ENCODE results near the gene CDC42BPB. TPM values are rescaled to one million over a fixed set of nuclear protein-coding genes. Genes with fewer than 3 reads are reported as not detected.

Gene CDC42BPB
- polyA plus RNA-seq, 1 donor (not counting 4 experiments of a cell fraction or from before 2014, with no cell fraction given) = 41.3 TPM

DNA sequence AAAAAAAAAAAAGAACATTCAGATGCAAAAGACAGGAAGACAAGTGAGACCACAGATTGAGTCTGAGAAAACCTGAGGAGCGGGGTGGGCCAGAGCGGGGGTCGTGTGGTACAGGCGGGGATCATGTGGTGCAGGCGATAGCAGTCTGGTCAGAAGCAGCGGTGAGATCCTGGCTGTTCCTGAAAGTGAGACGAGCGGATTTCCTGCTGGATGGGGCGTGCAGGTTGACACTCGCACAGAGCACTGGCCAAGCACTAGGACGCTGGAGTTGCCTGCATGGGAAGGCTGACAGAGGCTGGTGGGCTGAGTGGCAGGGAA lies 35.7 kb downstream of the CDC42BPB start:
- dilution Hi-C loops (cut with MboI; ENCODE audit: extremely low pct_ligation_motif_present, low sequenced_read_pairs) = no loop called here
- peak overlapping the region; percentile 46 for H3K4me2 ChIP-seq (ENCODE audit: control insufficient read depth, extremely low read depth, insufficient read depth, low read depth, low read length)
- no peaks in the 10 kb centered on the region for H3K27me3 ChIP-seq (ENCODE audit: control insufficient read depth, extremely low read depth, insufficient read depth, low read length)
- peaks cover 87% of the 10 kb centered on the region for H3K79me2 ChIP-seq (ENCODE audit: control insufficient read depth, insufficient read depth, low read length)
- H2AFZ ChIP-seq (ENCODE audit: control insufficient read depth, low read length) = no peak overlapping the region
- peaks cover 37% of the 10 kb centered on the region for H4K20me1 ChIP-seq (ENCODE audit: control insufficient read depth, extremely low read depth, insufficient read depth, low read length)
- no peak for DNase-seq (ENCODE audit: low read depth, low spot score)
- H3K9me3 ChIP-seq (ENCODE audit: control insufficient read depth, low read depth, low read length) = no peaks in the 10 kb centered on the region
- H3K36me3 ChIP-seq (ENCODE audit: control insufficient read depth in 2 of 2, extremely low read depth in 1 of 2, insufficient read depth in 2 of 2, low read length in 2 of 2) = peaks cover 0 to 7% of the 10 kb centered on the region in 2 experiments
- peaks cover 6% of the 10 kb centered on the region for H3K9me1 ChIP-seq (ENCODE audit: control insufficient read depth, extremely low read depth, insufficient read depth, low read length)
- no peak overlapping the region for H3K9ac ChIP-seq (ENCODE audit: control insufficient read depth, extremely low read depth, insufficient read depth, low read length)
- peaks cover 23% of the 10 kb centered on the region for H3K4me1 ChIP-seq (ENCODE audit: control insufficient read depth, extremely low read depth, insufficient read depth, low read length)
- TF ChIP-seq CTCF (optimal IDR thresholded peaks at IDR 0.05 in 1 of 3, IDR thresholded peaks at IDR 0.05 in 1 of 3, conservative IDR thresholded peaks at IDR 0.05 in 1 of 3; ENCODE audit: extremely low read depth in 1 of 3, insufficient read depth in 2 of 3, low read length in 3 of 3) = no peak
- TF ChIP-seq EZH2 (IDR thresholded peaks at IDR 0.05; ENCODE audit: low read length) = no peak
- H3K27ac ChIP-seq (ENCODE audit: control insufficient read depth, insufficient read depth, low read length) = no peak overlapping the region
- no peak overlapping the region for H3K4me3 ChIP-seq (ENCODE audit: control insufficient read depth in 2 of 3, extremely low read depth in 1 of 3, insufficient read depth in 2 of 3, low read depth in 1 of 3, low read length in 3 of 3)
- FAIRE-seq = no peak

GRCh38 chr14:103020271-103021170 lies 36.8 kb downstream of the CDC42BPB start:
- Histone ChIP-seq H3K4me1 (ENCODE audit: control insufficient read depth, extremely low read depth, insufficient read depth, low read length) (peaks cover 20% of the 10 kb centered on the region), H3K4me2 (ENCODE audit: control insufficient read depth, extremely low read depth, insufficient read depth, low read depth, low read length) (no peak overlapping the region), H3K9ac (ENCODE audit: control insufficient read depth, extremely low read depth, insufficient read depth, low read length) (no peak overlapping the region), H3K79me2 (ENCODE audit: control insufficient read depth, insufficient read depth, low read length) (peaks cover 86% of the 10 kb centered on the region), H3K9me1 (ENCODE audit: control insufficient read depth, extremely low read depth, insufficient read depth, low read length) (peaks cover 7% of the 10 kb centered on the region), H3K36me3 (ENCODE audit: control insufficient read depth in 2 of 2, extremely low read depth in 1 of 2, insufficient read depth in 2 of 2, low read length in 2 of 2) (peaks cover 0 to 7% of the 10 kb centered on the region in 2 experiments), H3K27ac (ENCODE audit: control insufficient read depth, insufficient read depth, low read length) (no peak overlapping the region), H3K27me3 (ENCODE audit: control insufficient read depth, extremely low read depth, insufficient read depth, low read length) (no peaks in the 10 kb centered on the region), H4K20me1 (ENCODE audit: control insufficient read depth, extremely low read depth, insufficient read depth, low read length) (peaks cover 39% of the 10 kb centered on the region), H3K9me3 (ENCODE audit: control insufficient read depth, low read depth, low read length) (no peaks in the 10 kb centered on the region), H2AFZ (ENCODE audit: control insufficient read depth, low read length) (no peak overlapping the region), H3K4me3 (ENCODE audit: control insufficient read depth in 2 of 3, extremely low read depth in 1 of 3, insufficient read depth in 2 of 3, low read depth in 1 of 3, low read length in 3 of 3) (no peak overlapping the region)
- FAIRE-seq (no peak), DNase-seq (ENCODE audit: low read depth, low spot score) (no peak)
- dilution Hi-C loops (cut with MboI; ENCODE audit: extremely low pct_ligation_motif_present, low sequenced_read_pairs) = no loop called here
- TF ChIP-seq CTCF (optimal IDR thresholded peaks at IDR 0.05 in 1 of 3, IDR thresholded peaks at IDR 0.05 in 1 of 3, conservative IDR thresholded peaks at IDR 0.05 in 1 of 3; ENCODE audit: extremely low read depth in 1 of 3, insufficient read depth in 2 of 3, low read length in 3 of 3) (no peak), EZH2 (IDR thresholded peaks at IDR 0.05; ENCODE audit: low read length) (no peak)
